HFFc6 (cell line): ENCODE data around the gene HSF4. TPM values are rescaled to one million over a fixed set of nuclear protein-coding genes. Genes with fewer than 3 reads are reported as not detected.
A peak's percentile ranks its signal among the peaks of the same experiment; 100 is the strongest.

Experiments
- DNase-seq: peaks from one replicate; pipeline ENCODE4 v3.0.0-alpha.2; 2018
- H3K27ac Mint-ChIP-seq: 2 replicates; pipeline ENCODE4 v1.8.0; 2020; ENCODE audit warnings: mild to moderate bottlenecking, mixed read lengths
- H3K27me3 Mint-ChIP-seq: 2 replicates; pipeline ENCODE4 v1.8.0; 2021; ENCODE audit warnings: mild to moderate bottlenecking, moderate library complexity, mixed read lengths; ENCODE audit not compliant: insufficient read depth
- H3K36me3 Mint-ChIP-seq: 2 replicates; pipeline ENCODE4 v1.8.0; 2021; ENCODE audit warnings: low read depth, mixed read lengths
- H3K4me1 Mint-ChIP-seq: 2 replicates; pipeline ENCODE4 v1.8.0; 2020; ENCODE audit warnings: low read depth, mixed read lengths
- H3K4me3 Mint-ChIP-seq: 2 replicates; pipeline ENCODE4 v1.8.0; 2020; ENCODE audit warnings: mild to moderate bottlenecking, moderate library complexity, mixed read lengths
- H3K9me3 Mint-ChIP-seq: 2 replicates; pipeline ENCODE4 v1.8.0; 2020; ENCODE audit warnings: mild to moderate bottlenecking, mixed read lengths
- microRNA-seq: library from miRNA; unstranded; fragments of <30 nt; microRNA quantifications from one replicate; pipeline ENCODE4, GENCODE V29; 2019
- total RNA-seq, 6 experiments: library from RNA; stranded (reverse); fragmentation: NEBNext Ultra II Directional; extraction: Animal tissue kit (Norgen Biotek cat#: 25700); gene quantifications; 2 replicates in 1 of 6; 3 replicates in 5 of 6; pipeline ENCODE4 v1.2.3, GENCODE V29; 2021
- TF ChIP-seq, protein P1 (sequence below): fragments of 200-600 bp; sonication (generic); IDR thresholded peaks from 2 replicates; pipeline ENCODE4 v1.5.0; 2021; ENCODE audit warnings: antibody characterized with exemption, mild to moderate bottlenecking

HSF4 gene
- total RNA-seq, 6 experiments from 2014 or later: 3.3 to 5.5 (median 4.6) TPM

DNA sequence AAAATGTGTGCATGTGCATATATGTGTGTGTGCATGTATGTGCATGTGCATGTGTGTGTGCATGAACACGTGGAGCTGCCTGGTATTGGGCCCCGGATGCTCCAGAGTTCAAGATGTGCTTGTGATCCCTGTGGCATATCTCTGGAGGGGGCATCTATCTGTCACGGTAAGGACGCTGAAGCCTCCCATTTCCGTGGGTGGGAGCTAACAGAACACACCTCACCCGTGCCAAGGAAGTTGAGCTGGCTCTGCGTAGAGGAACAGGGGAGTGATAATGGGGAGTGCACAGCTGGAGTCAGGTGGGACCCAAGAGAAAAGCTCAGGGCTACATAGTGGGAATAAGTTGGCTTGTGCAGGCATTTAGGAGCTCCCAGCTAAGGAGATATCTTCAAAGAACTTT, 47.1 kb downstream of the HSF4 start:
- no peak overlapping the region for H3K4me3 Mint-ChIP-seq
- H3K27me3 Mint-ChIP-seq: peaks cover 5% of the 10 kb centered on the region; the same call in 1 of the 2 replicates
- peaks cover 36% of the 10 kb centered on the region for H3K4me1 Mint-ChIP-seq
- peaks cover 3% of the 10 kb centered on the region; the same call in 1 of the 2 replicates for H3K36me3 Mint-ChIP-seq
- no peaks in the 10 kb centered on the region for H3K9me3 Mint-ChIP-seq
- TF ChIP-seq, protein P1, sequence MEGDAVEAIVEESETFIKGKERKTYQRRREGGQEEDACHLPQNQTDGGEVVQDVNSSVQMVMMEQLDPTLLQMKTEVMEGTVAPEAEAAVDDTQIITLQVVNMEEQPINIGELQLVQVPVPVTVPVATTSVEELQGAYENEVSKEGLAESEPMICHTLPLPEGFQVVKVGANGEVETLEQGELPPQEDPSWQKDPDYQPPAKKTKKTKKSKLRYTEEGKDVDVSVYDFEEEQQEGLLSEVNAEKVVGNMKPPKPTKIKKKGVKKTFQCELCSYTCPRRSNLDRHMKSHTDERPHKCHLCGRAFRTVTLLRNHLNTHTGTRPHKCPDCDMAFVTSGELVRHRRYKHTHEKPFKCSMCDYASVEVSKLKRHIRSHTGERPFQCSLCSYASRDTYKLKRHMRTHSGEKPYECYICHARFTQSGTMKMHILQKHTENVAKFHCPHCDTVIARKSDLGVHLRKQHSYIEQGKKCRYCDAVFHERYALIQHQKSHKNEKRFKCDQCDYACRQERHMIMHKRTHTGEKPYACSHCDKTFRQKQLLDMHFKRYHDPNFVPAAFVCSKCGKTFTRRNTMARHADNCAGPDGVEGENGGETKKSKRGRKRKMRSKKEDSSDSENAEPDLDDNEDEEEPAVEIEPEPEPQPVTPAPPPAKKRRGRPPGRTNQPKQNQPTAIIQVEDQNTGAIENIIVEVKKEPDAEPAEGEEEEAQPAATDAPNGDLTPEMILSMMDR: no peak
- no peak for DNase-seq
- H3K27ac Mint-ChIP-seq: no peak overlapping the region

DNA sequence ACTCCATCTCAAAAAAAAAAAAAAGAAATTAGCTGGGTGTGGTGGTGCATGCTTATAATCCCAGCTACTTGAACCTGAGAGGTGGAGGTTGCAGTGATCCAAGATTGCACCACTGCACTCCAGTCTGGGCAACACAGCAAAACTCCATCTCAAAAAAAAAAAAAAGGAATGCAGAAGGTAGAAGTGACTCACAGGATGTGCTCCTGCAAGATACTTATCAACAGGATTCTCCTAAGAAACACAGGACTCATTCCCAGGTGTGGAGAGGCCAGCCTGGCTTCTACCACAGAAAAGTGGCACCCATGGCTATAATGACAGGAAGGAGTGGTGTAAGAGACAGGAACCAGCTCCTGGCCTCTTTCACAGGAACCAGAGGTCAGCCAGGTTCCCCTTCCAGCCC, 48.2 kb downstream of the HSF4 start:
- Mint-ChIP-seq H3K4me3 (no peak overlapping the region), H3K4me1 (peaks cover 36% of the 10 kb centered on the region), H3K27me3 (peaks cover 7% of the 10 kb centered on the region; the same call in 1 of the 2 replicates), H3K27ac (no peak overlapping the region), H3K36me3 (peaks cover 10% of the 10 kb centered on the region), H3K9me3 (no peaks in the 10 kb centered on the region)
- TF ChIP-seq, protein P1: no peak
- no peak for DNase-seq

DNA sequence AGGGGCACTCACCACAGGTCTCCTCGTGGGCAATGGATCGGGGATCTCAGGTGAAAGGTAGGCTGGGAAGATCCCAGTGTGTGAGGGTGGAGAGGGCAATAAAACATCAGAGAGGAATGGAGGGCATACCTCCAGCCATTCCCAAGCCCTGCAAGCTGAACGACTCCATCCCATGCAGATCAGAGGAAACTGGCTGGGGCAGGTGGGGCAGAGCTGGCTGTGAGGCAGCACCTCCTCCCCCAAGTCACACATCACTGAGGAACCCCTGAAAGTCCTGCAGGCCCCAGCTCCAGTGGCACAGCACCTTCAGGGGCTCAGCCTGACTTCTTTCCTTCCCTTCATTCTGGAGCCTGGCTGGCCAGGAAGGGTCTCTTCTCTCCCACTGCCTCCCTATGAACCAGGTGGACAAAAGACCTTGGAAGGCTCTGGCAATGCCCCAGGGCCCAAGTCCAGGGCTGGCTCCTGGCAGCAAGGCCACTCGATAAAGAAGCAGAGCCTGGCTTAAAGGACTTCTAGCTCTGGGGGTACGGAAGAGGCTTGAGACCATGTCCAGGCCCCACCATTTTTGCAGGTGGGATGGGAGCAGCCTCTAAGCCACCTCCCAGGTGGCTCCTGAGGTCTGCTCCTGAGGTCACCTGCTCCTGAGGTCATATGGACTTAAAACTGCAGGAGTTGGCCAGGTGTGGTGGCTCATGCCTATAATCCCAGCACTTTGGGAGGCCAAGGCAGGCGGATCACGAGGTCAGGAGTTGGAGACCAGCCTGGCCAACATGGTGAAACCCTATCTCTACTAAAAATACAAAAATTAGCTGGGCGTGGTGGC, 48.9 kb downstream of the HSF4 start:
- Mint-ChIP-seq H3K36me3 (peaks cover 11% of the 10 kb centered on the region), H3K27me3 (peaks cover 7% of the 10 kb centered on the region; the same call in 1 of the 2 replicates), H3K9me3 (no peaks in the 10 kb centered on the region), H3K4me3 (no peak overlapping the region), H3K4me1 (peaks cover 32% of the 10 kb centered on the region), H3K27ac (no peak overlapping the region)
- no peak for DNase-seq
- TF ChIP-seq, protein P1: no peak

DNA sequence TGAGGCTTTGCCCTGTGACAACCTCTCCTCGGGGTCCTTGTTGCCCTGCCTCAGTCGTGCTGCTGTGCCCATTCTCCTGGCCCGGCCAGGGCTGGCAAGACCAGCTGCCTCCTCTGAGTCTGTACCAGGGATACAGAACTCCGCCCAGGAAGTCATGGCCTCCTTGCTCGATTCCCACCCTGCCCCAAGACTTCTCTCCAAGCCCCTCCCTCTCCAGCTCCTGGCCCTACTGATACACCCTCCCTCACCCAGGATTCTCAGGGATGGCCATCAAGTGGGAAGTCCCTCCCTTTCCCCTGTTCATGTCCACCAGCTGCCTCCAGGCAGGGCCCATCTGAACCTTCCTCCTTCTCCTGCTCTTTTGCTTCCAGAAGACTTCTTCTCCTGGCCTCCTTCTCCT, 51.2 kb downstream of the HSF4 start:
- TF ChIP-seq, protein P1: no peak
- no peak for DNase-seq
- H3K36me3 Mint-ChIP-seq: peaks cover 16% of the 10 kb centered on the region
- H3K27ac Mint-ChIP-seq: no peak overlapping the region
- peaks cover 5% of the 10 kb centered on the region; the same call in 1 of the 2 replicates for H3K27me3 Mint-ChIP-seq
- peaks cover 32% of the 10 kb centered on the region for H3K4me1 Mint-ChIP-seq
- no peaks in the 10 kb centered on the region for H3K9me3 Mint-ChIP-seq
- no peak overlapping the region for H3K4me3 Mint-ChIP-seq

DNA sequence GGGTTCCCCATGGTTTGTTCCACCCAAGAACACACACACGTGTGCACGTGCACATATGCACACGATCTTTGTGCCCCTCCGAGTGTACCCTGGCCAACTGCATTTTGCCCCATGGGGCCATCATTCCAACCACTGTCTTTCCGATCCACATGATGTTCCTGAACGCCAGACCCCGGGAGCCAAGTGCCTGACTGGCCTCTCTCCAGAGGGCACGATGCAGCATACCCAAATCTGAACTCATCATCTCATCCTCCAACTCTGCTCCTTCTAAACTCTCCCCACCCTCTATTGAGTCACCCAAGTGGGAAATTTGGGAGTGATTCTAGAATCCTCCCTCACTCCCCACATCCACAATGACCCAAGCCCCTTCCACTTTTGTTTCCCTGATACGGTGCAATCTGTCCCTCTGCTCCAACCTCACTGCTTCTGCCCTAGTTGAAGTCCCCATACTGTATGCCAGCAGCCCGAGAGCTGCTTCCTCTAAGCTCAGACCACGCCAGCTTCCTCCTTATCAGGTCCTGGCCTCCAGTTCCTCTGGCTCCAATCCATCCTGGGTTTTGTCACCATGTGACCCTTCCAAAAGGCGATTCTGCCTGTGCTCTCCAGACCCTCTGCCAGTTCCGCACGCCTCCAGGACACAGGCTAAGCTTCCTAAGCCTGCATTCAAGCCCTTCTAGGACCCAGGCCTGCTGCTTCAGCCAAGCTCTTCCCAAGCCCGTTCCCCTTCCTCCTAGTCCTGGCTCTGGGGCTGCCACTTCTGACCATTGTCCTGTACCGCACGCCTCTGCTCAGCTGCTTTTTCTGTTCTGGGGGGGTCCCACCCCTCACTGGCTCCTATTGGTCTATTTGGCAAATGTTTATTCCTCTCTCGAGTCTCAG, 52.3 kb downstream of the HSF4 start:
- Mint-ChIP-seq H3K9me3 (no peaks in the 10 kb centered on the region), H3K4me1 (peaks cover 32% of the 10 kb centered on the region), H3K4me3 (no peak overlapping the region), H3K27ac (peak overlapping the region; percentile 20; the same call in 1 of the 2 replicates), H3K27me3 (peaks cover 5% of the 10 kb centered on the region; the same call in 1 of the 2 replicates), H3K36me3 (peaks cover 20% of the 10 kb centered on the region)
- TF ChIP-seq, protein P1: no peak
- no peak for DNase-seq

Small RNA genes within 50 kb of the gene (microRNA-seq; reads per million reads assigned to microRNA genes)
- 843 reads per million, percentile 74 among the genes with 10 or more reads in this experiment for gene MIR328

Other genes starting within 250 kb of the HSF4 start
- under 1 TPM in 1 of 6 experiments, not detected in 5; 0.09 TPM for gene CDH16, start 245.9 kb upstream of the HSF4 start, total RNA-seq
- gene RRAD, start 239.2 kb upstream of the HSF4 start, total RNA-seq: 1 to 10 TPM in 4 of 6 experiments, under 1 TPM in 2; 0.52 to 2.0 (median 1.5) TPM
- 100 to 1,000 TPM in 2 of 6 experiments, 10 to 100 TPM in 4; 90.9 to 108 (median 98.6) TPM for gene CIAO2B, start 230.3 kb upstream of the HSF4 start, total RNA-seq
- 10 to 100 TPM; 35.1 to 42.3 (median 40.2) TPM for gene CES2, start 229.2 kb upstream of the HSF4 start, total RNA-seq
- under 1 TPM in 5 of 6 experiments, not detected in 1; 0.06 to 0.39 (median 0.14) TPM for gene CES3, start 203.5 kb upstream of the HSF4 start, total RNA-seq
- gene CES4A, start 176.2 kb upstream of the HSF4 start, total RNA-seq: 1 to 10 TPM; 1.7 to 3.5 (median 2.3) TPM
- 10 to 100 TPM; 55.2 to 84.4 (median 69.5) TPM for gene CBFB, start 135.6 kb upstream of the HSF4 start, total RNA-seq
- gene PHAF1, start 54.8 kb upstream of the HSF4 start, total RNA-seq: 10 to 100 TPM in 5 of 6 experiments, 1 to 10 TPM in 1; 10.0 to 13.8 (median 11.8) TPM
- gene B3GNT9, start 13.7 kb upstream of the HSF4 start, total RNA-seq: 10 to 100 TPM; 45.7 to 55.1 (median 50.1) TPM
- 10 to 100 TPM; 12.8 to 16.8 (median 15.8) TPM for gene TRADD, start 4.8 kb upstream of the HSF4 start, total RNA-seq
- 10 to 100 TPM in 1 of 6 experiments, 1 to 10 TPM in 5; 7.2 to 10.8 (median 7.8) TPM for gene FBXL8, start 4.8 kb upstream of the HSF4 start, total RNA-seq
- 10 to 100 TPM; 16.1 to 20.1 (median 17.7) TPM for gene NOL3, start 5.8 kb downstream of the HSF4 start, total RNA-seq
- 10 to 100 TPM in 5 of 6 experiments, 1 to 10 TPM in 1; 9.6 to 13.8 (median 11.6) TPM for gene MATCAP1, start 19.2 kb downstream of the HSF4 start, total RNA-seq
- under 1 TPM in 1 of 6 experiments, not detected in 5; 0.18 TPM for gene EXOC3L1, start 25.4 kb downstream of the HSF4 start, total RNA-seq
- gene E2F4, start 27.4 kb downstream of the HSF4 start, total RNA-seq: 10 to 100 TPM; 52.9 to 64.7 (median 61.0) TPM
- 1 to 10 TPM in 3 of 6 experiments, under 1 TPM in 3; 0.79 to 1.3 (median 1.1) TPM for gene ELMO3, start 34.4 kb downstream of the HSF4 start, total RNA-seq
- gene TMEM208, start 62.4 kb downstream of the HSF4 start, total RNA-seq: 10 to 100 TPM; 50.9 to 67.8 (median 58.4) TPM
- 10 to 100 TPM; 46.3 to 55.9 (median 51.1) TPM for gene FHOD1, start 82.7 kb downstream of the HSF4 start, total RNA-seq
- gene SLC9A5, start 84.2 kb downstream of the HSF4 start, total RNA-seq: 1 to 10 TPM; 3.3 to 4.2 (median 3.7) TPM
- gene PLEKHG4, start 114.8 kb downstream of the HSF4 start, total RNA-seq: 10 to 100 TPM in 5 of 6 experiments, 1 to 10 TPM in 1; 8.6 to 14.1 (median 13.0) TPM
- not detected for gene KCTD19, start 162.0 kb downstream of the HSF4 start, total RNA-seq
- not detected for gene LRRC36, start 162.1 kb downstream of the HSF4 start, total RNA-seq
- under 1 TPM in 2 of 6 experiments, not detected in 4; 0.21 to 0.28 TPM for gene TPPP3, start 228.8 kb downstream of the HSF4 start, total RNA-seq